Stimulated activated CD4-positive, alpha-beta T cell treated with anti-CD3 and anti-CD28 coated beads, Interleukin-4, amount 100 ng/mL, for 1 hour (primary cell): Measurements from ENCODE around the gene NOC3L.
"Not testable (repeated sequence)": the region's sequence is repeated elsewhere in the genome, so short reads cannot be mapped to it uniquely, and the experiment has no call there.

ENCODE experiments used
- DNase-seq: peaks from one replicate; pipeline ENCODE4 v3.0.0-alpha.2; 2020

Gene NOC3L

DNA sequence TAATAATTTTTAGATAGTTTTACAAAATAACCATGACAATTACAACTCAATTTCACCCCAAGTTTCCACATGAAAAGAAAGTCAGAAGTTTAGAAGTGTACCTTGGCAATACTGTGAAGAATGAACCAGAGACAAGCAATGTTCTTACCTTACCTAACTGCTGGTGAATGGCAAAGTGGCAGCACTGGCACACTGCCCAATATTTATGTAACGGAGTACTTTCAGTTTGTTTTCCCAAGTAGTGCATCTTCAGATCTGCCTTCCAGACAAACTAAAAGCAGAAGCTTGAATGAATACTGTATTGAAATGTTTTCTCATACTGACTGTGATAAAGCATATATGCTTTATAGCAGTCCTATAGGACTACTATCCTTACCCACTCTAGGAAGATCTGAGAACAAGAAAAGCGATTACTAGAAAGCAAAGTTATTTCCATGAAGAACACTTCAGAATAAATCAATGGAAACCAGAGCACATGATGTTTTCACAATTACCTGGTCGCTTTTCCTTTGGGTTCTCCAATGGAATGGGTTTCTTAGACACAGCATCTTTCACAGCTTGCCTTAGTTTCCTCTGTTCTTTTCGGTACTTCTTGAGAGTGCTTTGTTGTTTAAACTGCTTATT is 1.5 kb downstream of the NOC3L start:
- no peak for DNase-seq

DNA sequence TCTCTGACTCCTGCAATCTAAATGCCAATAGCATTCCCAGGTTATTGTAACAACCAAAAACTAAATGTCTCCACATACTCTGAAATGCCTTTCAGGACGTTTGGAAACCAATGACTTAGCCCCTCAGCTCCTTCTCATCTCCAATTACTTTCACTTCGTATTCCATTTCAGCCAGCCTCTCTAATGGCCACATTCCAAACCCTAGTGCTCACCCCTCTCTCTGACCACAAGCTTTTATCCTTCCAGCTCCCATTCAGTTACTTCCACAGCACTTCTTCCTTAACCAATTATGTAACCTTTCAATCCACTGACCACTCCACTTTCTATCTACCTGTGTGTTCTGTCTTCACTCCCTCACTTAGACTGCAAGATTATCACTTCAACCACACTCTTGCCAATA is 4.3 kb downstream of the NOC3L start:
- DNase-seq: no peak

DNA sequence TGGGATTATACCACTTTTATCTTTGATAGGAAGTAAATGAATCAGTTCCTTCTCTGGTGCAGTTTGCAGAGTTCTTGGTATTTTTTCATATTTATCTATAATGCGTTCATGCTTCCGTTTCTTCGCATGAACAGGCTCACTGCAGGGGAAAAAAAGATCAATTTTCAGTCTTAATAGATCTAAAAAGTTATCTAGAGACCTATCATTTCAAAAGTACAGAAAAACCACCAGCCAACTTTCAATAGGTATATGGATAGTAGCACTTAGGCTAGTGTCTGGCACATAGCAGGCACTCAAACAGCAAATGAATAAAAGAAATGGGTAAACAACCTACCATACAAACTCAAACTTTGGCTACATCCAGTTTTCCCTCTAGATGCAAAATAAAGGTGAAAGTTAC is 5.5 kb downstream of the NOC3L start:
- no peak for DNase-seq

DNA sequence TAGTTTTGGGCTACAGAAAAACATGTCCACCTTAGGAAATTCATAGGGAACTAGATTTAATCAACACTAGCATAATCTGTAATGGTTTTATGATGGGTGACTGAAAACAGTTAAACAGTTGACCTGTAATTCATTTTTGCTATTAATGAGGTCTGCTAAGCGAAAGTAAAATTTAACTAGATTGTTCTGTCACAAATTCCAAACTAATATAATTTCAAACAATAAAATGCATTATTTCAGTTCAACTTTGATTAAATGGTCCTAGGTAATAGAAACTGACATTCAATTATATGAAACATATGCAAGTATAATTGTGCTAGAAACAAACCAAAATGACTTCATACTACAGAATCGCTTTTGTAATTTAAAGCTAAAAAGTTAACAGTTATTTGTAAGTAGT is 6.9 kb downstream of the NOC3L start:
- no peak for DNase-seq

DNA sequence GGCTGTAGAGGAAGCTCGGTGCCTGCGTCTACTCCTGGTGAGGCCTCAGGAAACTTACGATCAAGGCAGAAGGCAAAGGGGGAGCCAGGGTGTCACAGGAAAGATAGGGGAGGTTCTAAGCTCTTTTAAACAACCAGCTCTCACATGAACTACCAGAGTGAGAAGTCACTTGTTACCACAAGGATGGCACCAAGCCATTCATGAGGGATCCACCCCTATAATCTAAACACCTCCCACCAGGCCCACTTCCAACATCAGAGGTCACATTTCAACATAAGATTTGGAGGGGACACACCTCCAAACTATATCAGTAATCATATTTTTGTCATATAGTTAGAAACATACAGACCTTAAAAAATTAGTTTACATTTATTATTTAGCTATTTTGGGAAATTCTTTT is 9.4 kb downstream of the NOC3L start:
- no peak for DNase-seq

DNA sequence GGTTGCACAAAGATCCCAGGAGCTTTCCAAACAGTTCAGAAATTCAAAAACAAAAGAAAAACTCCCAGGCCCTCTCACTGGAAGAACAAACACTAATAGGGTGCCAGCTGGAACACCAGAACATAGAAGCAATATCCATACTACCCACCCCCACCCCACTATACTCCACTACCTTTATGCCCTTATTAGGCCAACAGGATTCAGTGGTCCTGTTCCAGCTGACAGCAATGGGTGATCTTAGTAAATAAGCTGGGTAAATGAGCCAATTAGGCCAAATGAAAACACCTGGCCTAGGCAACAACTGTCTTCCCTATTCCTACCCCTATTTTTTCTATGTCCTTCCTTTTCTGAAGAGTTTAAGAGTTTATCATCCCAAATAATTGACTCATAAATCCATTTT is 11.7 kb downstream of the NOC3L start:
- no peak for DNase-seq

DNA sequence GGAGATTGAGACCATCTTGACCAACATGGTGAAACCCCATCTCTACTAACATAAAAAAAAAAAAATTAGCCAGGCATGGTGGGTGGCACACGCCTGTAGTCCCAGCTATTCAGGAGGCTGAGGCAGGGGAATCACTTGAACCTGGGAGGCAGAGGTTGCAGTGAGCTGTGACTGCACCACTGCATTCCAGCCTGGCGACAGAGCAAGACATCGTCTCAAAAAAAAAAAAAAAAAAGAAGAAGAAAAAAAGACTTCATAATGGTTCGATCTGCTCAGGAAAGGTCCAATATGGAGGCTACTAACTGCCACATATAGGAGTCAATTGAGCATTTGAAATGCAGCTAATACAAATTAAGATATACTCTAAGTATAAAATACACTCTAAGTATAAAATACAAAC is 12.2 kb downstream of the NOC3L start:
- not testable (repeated sequence) for DNase-seq

DNA sequence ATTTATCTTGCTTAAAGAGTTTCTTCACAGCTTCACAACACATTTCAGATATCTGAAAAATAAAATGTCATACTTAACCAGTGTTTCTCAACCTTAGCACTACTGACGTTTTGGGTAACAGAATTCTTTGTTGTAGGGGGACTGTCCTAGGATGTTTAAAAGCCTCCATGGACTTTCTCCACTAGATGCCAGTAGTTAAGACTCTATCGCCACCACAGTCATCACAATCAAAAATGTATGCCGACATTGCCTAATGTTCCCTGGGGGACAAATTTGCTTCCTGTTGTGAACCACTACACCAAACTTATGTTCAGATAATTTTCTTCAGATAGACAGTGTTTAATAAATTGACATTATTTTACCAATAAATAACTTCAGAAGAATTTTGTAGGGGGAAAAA is 13.4 kb downstream of the NOC3L start:
- DNase-seq: no peak

DNA sequence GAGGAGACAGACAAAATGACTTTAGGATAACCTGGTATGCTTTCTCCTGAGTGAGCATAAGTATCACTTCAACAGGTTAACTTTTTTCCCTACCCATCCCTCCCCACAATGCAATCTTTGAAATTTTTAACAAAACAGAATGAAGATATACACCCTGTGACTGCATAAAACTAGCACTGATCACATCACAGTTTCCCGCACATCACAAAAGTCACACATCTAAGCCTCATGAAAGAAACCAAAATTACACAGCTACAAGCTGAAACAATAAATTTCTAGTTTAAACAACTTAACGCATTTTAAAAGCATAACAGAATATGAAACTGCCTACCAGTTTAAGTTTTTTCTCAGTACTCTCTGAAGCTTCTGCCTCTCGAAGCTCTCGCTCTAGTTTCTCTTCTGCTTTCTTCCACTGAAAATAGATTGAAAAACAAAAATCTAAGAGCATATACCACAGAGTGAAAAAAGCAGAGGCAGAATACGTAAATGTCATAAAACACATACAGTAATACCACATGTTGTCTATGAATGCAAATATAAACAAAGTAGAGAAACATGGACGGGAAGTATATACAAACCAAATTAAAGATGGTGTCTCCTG is 18.1 kb downstream of the NOC3L start:
- no peak for DNase-seq

DNA sequence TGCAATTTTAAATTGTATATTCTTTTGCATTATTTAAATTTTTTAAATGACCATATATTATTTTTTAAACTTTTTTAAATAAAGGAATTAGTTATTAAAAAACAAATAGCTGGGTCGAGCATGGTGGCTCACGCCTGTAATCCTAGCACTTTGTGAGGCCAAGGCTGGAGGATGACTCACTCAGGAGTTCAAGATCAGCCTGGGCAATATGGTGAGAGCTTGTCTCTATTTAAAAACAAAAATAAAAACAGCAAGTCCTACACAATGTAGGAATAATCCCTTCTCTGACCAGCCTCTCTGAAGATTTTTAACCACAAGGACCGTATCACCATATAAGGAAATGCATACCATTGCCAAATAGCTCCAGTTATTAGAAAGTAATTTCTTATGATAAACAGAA is 19.6 kb downstream of the NOC3L start:
- no peak for DNase-seq

DNA sequence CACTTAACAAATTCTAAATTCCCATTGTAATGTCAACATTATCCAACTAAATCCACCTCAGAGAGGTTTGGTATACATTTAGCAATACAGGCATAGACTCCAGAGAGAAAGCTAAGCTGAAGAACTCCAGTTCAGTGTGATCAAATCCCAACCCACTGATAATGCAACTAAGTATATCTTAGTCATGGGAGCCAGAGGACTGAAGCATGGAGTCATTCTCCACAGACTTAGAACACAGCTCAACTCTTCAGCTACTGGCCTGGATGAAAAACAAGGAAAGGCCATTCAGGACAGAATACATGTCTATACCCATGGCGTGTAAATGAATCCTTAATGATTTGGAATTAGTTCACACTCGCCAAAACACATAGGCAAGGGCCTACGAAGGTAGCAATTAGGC is 27.9 kb downstream of the NOC3L start:
- no peak for DNase-seq

DNA sequence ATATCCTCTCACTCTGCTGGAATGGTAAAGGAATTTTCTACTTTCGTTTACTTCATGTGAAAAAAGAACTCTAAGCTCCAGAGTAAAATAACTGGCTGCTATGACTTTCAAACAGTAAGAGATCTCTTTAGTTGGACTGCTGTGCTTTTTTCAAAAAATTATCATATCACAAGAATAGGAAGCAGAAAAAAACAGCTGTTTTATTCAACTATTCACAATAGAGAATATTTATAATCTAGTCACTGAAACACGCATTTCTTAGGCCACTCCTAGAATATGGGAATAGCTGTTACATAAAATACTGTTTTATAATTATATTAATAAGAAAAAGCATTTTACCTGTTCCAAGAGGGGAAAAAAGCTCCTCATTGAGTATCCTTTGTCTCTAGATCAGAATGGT is 29.7 kb downstream of the NOC3L start:
- DNase-seq: no peak

DNA sequence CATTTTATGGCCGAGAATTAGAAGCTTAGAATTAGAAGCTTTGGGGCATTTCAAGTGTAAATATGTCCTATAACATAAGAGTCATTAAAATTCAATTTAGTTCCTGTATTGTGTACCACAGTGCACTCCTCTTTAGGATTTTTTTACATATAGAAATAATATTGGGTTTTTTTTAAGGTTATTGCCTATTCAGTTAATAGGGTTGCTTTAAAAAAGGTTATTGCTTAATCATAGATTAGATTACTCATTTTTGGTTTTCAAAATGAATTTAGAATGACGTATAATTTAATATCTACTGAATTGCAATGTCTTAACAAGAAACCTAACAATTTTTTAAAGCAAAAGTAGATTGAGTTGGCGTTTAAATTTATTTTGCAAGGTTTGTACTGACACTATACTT is 34.1 kb downstream of the NOC3L start:
- no peak for DNase-seq

DNA sequence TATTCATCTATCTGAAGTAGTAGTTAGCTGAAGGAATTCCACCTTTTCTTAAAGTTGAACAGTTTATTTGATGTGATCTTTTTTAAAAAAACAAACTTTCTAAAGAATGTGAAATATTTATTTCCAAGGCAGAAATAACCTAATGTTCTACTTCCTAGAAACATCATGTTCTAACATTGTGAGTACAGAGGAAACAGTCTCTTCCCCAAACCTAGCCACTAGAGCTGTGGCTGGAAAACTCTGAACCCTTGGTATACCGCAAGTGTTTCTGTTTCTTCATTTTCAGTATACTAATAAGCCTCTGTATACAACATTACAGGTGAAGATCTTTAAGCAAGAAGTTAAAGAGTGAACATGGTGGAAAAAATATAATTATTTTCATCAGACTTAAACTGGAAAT is 35.1 kb downstream of the NOC3L start:
- DNase-seq: no peak

DNA sequence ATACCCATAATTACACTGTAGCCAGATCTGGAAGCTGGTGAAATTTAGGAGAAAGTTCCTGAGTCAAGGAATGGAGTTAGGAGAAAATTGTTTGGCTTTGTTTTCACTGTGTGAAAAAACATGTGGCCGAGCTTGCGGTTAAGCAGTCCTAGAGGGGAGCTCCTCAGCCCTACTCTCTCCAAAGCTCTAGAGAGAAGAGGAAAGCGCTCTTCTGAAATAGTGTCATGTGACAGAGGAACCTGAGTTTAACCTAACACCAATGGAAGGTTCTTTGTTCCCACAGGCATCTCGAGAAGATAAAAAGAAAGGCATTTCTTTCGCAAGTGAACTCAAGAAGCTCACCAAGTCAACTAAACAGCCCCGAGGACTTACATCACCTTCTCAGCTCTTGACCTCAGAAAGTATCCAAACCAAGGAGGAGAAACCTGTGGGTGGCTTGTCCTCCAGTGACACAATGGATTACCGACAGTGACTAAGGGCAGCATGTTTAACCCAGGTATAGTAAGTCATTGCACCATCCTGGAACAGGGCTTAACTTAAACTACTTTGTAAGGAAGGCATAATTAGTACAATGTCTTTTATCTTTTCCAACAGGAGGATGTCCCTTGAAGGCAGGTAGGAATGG is 38.0 kb downstream of the NOC3L start:
- DNase-seq: no peak

DNA sequence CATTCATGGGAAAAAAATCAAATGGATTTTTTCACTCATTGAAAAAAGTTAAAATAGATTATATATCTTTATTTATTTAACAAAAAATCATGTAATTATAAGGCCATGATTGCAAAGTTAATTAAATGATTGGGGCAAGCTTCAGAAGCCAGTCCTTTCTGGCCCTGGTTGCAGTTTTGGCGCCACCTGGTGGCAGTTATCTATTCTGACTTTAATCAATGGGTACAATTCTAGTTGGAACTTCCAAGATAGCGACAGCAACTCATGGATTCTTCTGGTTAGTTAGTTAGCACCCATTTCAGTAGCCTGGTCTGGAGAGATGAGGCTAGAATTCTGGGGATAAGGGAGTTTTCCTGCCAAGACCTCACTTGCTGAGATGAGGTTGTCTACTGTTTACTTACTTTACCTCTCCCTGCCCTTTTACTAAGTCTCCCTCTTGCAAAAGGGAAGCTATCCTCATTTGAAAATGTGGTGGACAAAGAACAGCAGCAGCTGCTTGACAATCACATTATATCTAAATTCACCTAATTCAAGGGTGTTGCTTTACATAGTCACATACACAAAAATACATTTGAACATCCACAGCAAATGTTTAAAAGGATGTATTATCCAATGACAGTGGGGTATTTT is 42.3 kb downstream of the NOC3L start:
- peak; percentile 63 for DNase-seq

DNA sequence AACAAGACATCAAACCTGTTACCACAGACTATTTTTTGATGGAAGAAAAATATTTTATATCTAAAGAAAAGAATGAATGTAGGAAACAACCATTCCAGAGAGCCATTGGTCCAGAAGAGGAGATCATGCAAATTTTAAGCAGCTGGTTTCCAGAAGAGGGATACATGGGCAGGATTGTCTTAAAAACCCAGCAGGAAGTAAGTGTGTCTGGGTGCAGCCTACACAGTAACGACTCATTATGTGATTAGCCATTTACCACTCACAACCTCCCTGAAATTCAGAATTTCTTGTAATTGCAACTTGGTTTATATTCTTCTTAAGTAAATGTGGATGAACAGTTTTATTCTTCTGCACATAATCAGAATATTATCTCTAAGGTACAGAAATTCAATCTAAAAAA is 46.2 kb downstream of the NOC3L start:
- no peak for DNase-seq

DNA sequence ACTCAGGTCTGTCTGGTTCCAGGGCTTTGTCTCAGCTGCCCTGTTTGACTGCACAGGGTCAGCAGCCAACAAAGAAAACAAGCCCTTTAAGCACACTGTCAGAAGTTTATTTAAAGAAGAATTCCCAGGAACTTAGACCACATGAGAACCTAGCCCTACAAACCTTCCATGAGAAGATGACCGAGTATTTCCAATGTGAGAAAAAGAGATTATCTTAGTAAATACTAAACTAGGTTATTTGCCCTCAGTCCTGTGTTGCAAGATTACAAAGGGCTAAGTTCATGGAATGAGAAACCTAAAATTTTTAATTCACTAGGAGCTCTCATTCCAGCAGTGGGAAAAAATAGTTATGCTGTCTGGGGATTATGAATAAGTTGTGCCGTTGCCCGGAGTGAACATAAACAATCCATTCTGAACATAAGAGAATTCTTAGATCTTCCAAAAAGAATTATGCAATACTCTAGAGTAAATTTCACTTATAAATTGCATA is 46.7 kb downstream of the NOC3L start:
- DNase-seq: no peak

DNA sequence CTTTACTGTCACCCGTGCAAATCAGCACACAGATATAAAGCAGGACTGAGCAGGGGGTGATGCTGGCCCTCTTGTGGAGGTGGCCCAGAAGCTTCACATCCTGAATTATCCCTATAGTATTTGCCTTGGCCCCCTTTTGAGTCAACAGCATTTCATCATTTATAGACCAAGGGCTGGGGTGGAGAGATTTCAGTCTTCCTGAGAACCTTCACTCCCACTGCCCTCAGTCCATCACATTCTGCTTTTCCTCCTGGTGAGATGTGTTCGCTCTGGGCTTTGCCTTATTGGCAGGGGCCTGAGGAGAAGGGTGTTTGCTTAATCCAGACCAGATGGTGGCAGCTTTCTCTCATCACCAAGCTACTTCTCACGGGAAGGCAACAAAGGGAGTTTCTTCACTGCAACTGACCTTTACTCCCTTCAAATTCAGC is 47.7 kb downstream of the NOC3L start:
- DNase-seq: no peak

DNA sequence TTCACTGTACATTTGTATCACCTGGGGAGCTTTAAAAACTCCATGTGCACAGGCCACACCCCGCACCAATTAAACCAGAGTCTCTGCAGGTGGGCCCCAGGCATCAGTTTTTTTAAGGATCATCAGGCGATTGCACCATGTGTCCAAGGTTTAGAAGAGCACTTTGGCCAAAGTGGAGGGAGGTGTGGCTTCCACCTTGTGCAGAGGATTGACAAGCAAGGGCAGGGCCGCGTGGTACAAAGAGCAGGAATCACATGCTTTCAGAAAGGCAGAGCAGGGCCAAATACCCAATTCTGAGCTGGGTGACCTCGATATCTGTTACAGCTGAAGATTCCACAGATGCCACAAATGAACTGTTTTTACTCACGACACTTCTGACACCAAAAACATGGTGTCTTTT is 52.4 kb downstream of the NOC3L start:
- DNase-seq: no peak

DNA sequence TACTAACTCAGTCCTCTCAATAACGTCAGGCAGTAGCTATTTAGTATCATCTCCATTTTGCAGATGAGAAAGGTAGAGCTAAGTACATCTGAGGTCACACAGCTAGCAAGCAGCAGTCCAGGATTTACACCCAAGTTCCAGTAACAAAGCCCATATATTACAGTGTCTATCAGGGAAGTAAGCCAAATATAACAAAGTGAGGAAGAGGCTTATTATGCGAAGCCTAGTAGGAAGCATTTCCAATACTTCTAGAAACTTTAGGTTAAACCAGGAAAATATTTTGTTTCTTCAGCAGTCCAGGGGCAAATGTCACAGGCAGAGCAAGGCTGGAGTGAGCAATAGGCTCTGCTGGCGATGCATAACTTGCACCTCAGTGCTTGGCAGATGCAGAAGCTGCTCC is 53.9 kb downstream of the NOC3L start:
- DNase-seq: no peak

DNA sequence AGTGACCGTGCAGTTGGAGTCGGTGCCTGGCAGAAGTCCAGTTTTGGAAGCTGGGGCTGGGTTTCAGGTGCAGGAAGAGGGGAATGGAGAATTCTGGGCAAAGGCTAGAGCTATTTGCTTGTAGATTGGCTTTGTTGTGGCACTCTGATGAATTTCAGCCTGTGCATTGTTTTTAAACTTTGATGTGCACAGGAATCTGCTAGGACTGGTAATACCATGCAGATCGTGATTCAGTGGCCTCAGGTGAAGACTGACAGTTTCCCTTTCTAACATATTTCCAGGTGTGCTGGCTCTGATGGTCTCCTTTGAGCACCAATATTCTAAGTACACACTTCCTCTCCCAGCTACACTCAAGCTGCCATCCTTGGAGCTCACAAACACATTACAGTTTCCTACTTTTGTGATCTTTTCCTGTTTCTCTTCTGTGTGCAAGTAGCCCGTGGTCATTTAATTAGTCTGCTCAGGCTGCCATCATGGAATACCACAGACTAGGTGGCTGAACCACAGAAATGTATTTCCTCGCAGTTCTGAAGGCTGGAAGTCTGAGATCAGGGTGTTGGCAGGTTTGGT is 55.6 kb downstream of the NOC3L start:
- no peak for DNase-seq

DNA sequence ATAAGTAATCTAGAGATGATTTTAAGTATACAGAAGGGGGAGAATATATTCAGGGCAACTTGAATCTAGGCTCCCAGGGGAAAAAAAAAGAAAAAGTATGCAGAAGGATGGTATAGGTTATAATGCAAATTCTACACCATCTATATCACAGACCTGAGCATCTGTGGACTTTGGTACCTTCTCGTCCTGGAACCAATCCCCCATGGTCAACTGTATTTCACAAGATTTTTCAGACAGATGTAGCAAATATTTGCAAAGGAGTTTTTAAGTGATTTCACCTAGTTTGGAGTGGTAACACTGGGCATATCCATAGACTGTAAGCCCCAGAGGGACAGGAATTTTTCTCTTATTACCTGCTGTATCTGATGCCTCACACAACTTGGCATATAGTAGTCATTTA is 58.8 kb downstream of the NOC3L start:
- no peak for DNase-seq

DNA sequence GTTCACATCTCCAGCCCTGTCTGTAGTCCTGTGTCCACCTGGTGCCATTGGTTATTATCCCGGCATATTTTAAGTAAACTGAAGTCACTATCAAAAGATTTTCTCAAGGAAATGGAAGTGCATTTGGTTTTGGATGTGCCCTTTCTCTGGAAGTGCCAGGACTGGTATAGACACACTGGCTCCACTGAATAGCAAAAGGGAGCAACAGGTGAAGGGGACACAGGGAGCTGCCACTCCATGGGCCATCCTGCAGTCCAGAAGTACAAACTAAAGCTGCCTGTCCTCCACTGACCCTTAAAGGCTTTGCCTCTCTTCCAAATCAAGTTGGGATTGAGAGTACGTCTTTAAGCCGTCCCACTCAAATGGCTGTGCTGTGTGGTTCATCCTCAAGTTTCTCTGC is 62.7 kb downstream of the NOC3L start:
- no peak for DNase-seq
